HEK293 (cell line): ENCODE results near the gene ZBTB39.
"Not testable (repeated sequence)": the region's sequence is repeated elsewhere in the genome, so short reads cannot be mapped to it uniquely, and the experiment has no call there.

Experiments
- CTCF ChIA-PET: fragments of 350-600 bp; formaldehyde crosslinking; extraction: SDS; loops from one replicate; lab custom pipeline; 2021; ENCODE audit warnings: antibody characterized with exemption; lab: Yijun Ruan, JAX
- POLR2A ChIA-PET: fragments of 300-600 bp; formaldehyde crosslinking; extraction: SDS; loops from one replicate; lab custom pipeline; 2020; ENCODE audit warnings: antibody characterized with exemption, inconsistent platforms; lab: Yijun Ruan, JAX
- H3K27ac ChIP-seq: fragments of 200-500 bp; sonication (Bioruptor generic); 2 replicates; pipeline ENCODE4 v1.5.1; 2014; ENCODE audit warnings: low read depth, low read length, control low read depth, inconsistent platforms; ENCODE audit errors: extremely low read depth
- H3K36me3 ChIP-seq, 2 experiments: fragments of 200-500 bp in 1 of 2; sonication (Bioruptor generic) in 1 of 2; 1 replicate in 1 of 2; 2 replicates in 1 of 2; pipeline ENCODE4 v1.5.1; 2014 to 2017; ENCODE audit warnings: inconsistent platforms in 2 of 2, low read length in 2 of 2; ENCODE audit not compliant: control insufficient read depth in 2 of 2, insufficient read depth in 1 of 2
- H3K4me1 ChIP-seq: fragments of 200-500 bp; sonication (Bioruptor generic); 2 replicates; pipeline ENCODE4 v1.5.1; 2014; ENCODE audit warnings: mild to moderate bottlenecking, low read length, inconsistent platforms; ENCODE audit not compliant: control insufficient read depth, insufficient read depth
- H3K4me3 ChIP-seq: 2 replicates; pipeline ENCODE4 v1.5.1; 2011; ENCODE audit warnings: low read depth, mild to moderate bottlenecking, control low read depth, low read length, moderate library complexity
- H3K9me3 ChIP-seq: fragments of 200-500 bp; sonication (Bioruptor generic); 2 replicates; pipeline ENCODE4 v1.5.1; 2014; ENCODE audit warnings: low read depth, low read length, inconsistent platforms; ENCODE audit not compliant: control insufficient read depth, insufficient read depth
- SP7 ChIP-seq: fragments of 450-650 bp; formaldehyde crosslinking; IDR thresholded peaks from 2 replicates; pipeline ENCODE4 v1.5.1; 2016; ENCODE audit warnings: missing biosample characterization, missing genetic modification characterization
- ZFHX2 ChIP-seq: fragments of 450-650 bp; formaldehyde crosslinking; conservative IDR thresholded peaks from 2 replicates; pipeline ENCODE4 v1.5.1; 2016; ENCODE audit warnings: missing biosample characterization, missing genetic modification characterization
- ZNF138 ChIP-seq: fragments of 450-650 bp; formaldehyde crosslinking; IDR thresholded peaks from 2 replicates; pipeline ENCODE4 v1.5.1; 2016; ENCODE audit warnings: missing biosample characterization, missing genetic modification characterization, borderline replicate concordance
- ZNF146 ChIP-seq: fragments of 450-650 bp; formaldehyde crosslinking; IDR thresholded peaks from 2 replicates; pipeline ENCODE4 v1.5.1; 2016; ENCODE audit warnings: missing biosample characterization, missing genetic modification characterization
- ZNF302 ChIP-seq: fragments of 450-650 bp; formaldehyde crosslinking; IDR thresholded peaks from 2 replicates; pipeline ENCODE4 v1.5.1; 2016; ENCODE audit warnings: missing biosample characterization, missing genetic modification characterization, low read depth
- ZNF501 ChIP-seq: fragments of 450-650 bp; formaldehyde crosslinking; IDR thresholded peaks from 2 replicates; pipeline ENCODE4 v1.5.1; 2016; ENCODE audit warnings: missing biosample characterization, missing genetic modification characterization
- ZNF529 ChIP-seq: fragments of 450-650 bp; formaldehyde crosslinking; IDR thresholded peaks from 2 replicates; pipeline ENCODE4 v1.5.1; 2017; ENCODE audit warnings: missing genetic modification characterization, missing biosample characterization; ENCODE audit not compliant: insufficient replicate concordance
- ZNF544 ChIP-seq: fragments of 450-650 bp; formaldehyde crosslinking; IDR thresholded peaks from 2 replicates; pipeline ENCODE4 v1.5.0; 2017; ENCODE audit warnings: missing biosample characterization, missing genetic modification characterization
- ZNF664 ChIP-seq: fragments of 450-650 bp; formaldehyde crosslinking; IDR thresholded peaks from 2 replicates; pipeline ENCODE4 v1.5.1; 2016; ENCODE audit warnings: missing biosample characterization, missing genetic modification characterization
- ZNF707 ChIP-seq: fragments of 450-650 bp; formaldehyde crosslinking; IDR thresholded peaks from 2 replicates; pipeline ENCODE4 v1.5.1; 2016; ENCODE audit warnings: missing biosample characterization, missing genetic modification characterization
- TF ChIP-seq, protein P1 (sequence below): fragments of 450-650 bp; formaldehyde crosslinking; IDR thresholded peaks from 2 replicates; pipeline ENCODE4 v1.5.1; 2017; ENCODE audit warnings: missing biosample characterization, missing genetic modification characterization
- TF ChIP-seq, protein P2 (sequence below): fragments of 450-650 bp; formaldehyde crosslinking; IDR thresholded peaks from 2 replicates; pipeline ENCODE4 v1.5.1; 2016; ENCODE audit warnings: missing biosample characterization, missing genetic modification characterization, low read depth

ZBTB39 gene

DNA sequence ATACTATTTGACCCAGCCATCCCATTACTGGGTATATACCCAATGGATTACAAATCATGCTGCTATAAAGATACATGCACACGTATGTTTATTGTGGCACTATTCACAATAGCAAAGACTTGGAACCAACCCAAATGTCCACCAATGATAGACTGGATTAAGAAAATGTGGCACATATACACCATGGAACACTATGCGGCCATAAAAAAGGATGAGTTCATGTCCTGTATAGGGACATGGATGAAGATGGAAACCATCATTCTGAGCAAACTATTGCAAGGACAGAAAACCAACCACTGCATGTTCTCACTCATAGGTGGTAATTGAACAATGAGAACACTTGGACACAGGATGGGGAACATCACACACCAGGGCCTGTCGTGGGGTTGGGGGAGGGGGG, 32.1 kb downstream of the ZBTB39 start:
- POLR2A ChIA-PET, CTCF ChIA-PET, H3K27ac ChIP-seq, H3K4me3 ChIP-seq, H3K36me3 ChIP-seq, H3K9me3 ChIP-seq, H3K4me1 ChIP-seq: not testable (repeated sequence)
- peak; percentile 73; the same call in 1 of the 2 replicates for TF ChIP-seq ZNF146

DNA sequence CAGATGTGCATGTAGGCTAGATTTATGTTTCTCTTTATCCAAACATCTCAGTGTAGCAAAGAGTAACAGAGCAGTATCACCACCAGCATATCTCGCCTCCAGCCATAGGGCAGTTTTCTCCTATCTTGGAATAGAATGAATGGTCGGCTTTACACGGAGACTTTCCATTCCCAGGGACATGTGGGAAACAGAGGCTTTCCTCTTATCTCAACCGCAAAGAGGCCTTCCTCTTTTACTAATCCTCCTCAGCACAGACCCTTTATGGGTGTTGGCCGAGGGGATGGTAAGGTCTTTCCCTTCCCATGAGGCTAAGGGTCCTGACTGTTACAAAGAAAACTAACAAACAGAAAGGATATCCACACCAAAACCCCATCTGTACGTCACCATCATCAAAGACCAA, 37.4 kb downstream of the ZBTB39 start:
- POLR2A ChIA-PET, H3K4me1 ChIP-seq, H3K9me3 ChIP-seq, H3K36me3 ChIP-seq, H3K4me3 ChIP-seq, CTCF ChIA-PET, H3K27ac ChIP-seq: not testable (repeated sequence)

DNA sequence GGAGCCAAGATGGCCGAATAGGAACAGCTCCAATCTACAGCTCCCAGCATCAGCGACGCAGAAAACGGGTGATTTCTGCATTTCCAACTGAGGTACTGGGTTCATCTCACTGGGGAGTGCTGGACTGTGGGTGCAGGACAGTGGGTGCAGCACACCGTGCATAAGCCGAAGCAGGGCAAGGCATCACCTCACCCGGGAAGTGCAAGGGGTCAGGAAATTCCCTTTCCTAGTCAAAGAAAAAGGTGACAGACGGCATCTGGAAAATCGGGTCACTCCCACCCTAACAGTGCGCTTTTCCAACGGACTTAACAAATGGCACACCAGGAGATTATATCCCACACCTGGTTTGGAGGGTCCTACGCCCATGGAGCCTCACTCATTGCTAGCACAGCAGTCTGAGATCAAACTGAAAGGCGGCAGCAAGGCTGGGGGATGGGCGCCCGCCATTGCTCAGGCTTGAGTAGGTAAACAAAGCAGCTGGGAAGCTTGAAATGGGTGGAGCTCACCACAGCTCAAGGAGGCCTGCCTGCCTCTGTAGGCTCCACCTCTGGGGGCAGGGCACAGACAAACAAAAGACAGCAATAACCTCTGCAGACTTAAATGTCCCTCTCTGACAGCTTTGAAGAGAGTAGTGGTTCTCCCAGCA, 40.2 kb downstream of the ZBTB39 start:
- H3K36me3 ChIP-seq, CTCF ChIA-PET, H3K4me3 ChIP-seq, H3K9me3 ChIP-seq, H3K4me1 ChIP-seq, H3K27ac ChIP-seq: not testable (repeated sequence)
- POLR2A ChIA-PET, result interaction anchor here (0.6 kb wide), 1 partner anchor 331 kb away, joined by 3 read pairs; no protein-coding TSS in a partner anchor

DNA sequence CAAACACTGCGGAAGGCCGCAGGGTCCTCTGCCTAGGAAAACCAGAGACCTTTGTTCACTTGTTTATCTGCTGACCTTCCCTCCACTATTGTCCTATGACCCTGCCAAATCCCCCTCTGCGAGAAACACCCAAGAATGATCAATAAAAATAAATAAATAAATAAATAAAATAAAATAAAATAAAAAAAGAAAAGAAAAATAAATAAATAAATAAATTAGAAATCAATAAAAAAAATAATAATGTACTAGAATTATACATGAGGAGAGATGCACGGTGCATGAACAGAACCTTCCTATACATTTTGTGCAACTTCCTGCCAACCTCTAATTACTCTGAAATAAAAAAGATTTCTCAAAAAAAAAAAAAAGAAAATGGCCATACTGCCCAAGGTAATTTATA, 41.2 kb downstream of the ZBTB39 start:
- H3K4me1 ChIP-seq, H3K36me3 ChIP-seq, H3K9me3 ChIP-seq, H3K4me3 ChIP-seq, CTCF ChIA-PET, H3K27ac ChIP-seq: not testable (repeated sequence)
- POLR2A ChIA-PET, result interaction anchor here (0.6 kb wide), 1 partner anchor 332 kb away, joined by 3 read pairs; no protein-coding TSS in a partner anchor

DNA sequence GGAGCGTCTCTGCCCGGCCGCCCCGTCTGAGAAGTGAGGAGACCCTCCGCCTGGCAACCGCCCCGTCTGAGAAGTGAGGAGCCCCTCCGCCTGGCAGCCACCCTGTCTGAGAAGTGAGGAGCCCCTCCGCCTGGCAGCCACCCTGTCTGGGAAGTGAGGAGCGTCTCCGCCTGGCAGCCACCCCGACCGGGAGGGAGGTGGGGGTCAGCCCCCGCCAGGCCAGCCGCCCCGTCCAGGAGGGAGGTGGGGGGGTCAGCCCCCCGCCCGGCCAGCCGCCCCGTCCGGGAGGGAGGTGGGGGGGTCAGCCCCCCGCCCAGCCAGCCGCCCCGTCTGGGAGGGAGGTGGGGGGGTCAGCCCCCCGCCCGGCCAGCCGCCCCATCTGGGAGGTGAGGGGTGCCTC, 42.8 kb downstream of the ZBTB39 start:
- H3K4me3 ChIP-seq, H3K9me3 ChIP-seq, H3K4me1 ChIP-seq, H3K27ac ChIP-seq, POLR2A ChIA-PET, H3K36me3 ChIP-seq, CTCF ChIA-PET: not testable (repeated sequence)

DNA sequence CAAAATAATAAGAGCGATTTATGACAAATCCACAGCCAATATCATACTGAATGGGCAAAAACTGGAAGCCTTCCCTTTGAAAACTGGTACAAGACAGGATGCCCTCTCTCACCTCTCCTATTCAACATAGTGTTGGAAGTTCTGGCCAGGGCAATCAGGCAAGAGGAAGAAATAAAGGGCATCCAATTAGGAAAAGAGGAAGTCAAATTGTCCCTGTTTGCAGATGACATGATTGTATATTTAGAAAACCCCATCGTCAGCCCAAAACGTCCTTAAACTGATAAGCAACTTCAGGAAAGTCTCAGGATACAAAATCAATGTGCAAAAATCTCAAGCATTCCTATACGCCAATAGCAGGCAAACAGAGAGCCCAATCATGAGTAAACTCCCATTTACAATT, 44.1 kb downstream of the ZBTB39 start:
- H3K4me3 ChIP-seq, H3K4me1 ChIP-seq, H3K9me3 ChIP-seq, POLR2A ChIA-PET, H3K36me3 ChIP-seq, H3K27ac ChIP-seq: not testable (repeated sequence)
- CTCF ChIA-PET, result interaction anchor here (0.6 kb wide), 1 partner anchor 38 kb away, joined by 4 read pairs; no protein-coding TSS in a partner anchor

DNA sequence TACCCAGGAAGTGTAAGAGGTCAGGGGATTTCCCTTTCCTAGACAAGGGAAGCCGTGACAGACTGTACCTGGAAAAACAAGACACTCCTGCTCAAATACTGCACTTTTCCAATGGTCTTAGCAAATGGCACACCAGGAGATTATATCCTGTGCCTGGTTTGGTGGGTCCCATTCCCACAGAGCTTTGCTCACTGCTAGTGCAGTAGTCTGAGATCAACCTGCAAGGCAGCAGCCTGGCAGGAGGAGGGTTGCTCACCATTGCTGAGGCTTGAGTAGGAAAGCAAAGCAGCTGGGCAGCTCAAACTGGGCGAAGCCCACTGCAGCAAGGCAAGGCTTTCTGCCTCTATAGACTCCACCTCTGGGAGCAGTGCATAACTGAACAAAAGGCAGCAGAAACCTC, 47.9 kb downstream of the ZBTB39 start:
- Histone ChIP-seq H3K4me1 (no peaks in the 10 kb centered on the region), H3K4me3 (no peak overlapping the region), H3K27ac (no peak overlapping the region), H3K9me3 (no peaks in the 10 kb centered on the region), H3K36me3 (no peaks in the 10 kb centered on the region)
- POLR2A ChIA-PET, result no interaction called here
- CTCF ChIA-PET, result no interaction called here
- TF ChIP-seq, protein P1, sequence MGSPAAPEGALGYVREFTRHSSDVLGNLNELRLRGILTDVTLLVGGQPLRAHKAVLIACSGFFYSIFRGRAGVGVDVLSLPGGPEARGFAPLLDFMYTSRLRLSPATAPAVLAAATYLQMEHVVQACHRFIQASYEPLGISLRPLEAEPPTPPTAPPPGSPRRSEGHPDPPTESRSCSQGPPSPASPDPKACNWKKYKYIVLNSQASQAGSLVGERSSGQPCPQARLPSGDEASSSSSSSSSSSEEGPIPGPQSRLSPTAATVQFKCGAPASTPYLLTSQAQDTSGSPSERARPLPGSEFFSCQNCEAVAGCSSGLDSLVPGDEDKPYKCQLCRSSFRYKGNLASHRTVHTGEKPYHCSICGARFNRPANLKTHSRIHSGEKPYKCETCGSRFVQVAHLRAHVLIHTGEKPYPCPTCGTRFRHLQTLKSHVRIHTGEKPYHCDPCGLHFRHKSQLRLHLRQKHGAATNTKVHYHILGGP (tag by site-specific recombination), result no peak
- TF ChIP-seq ZNF138 (no peak), ZNF707 (tag by site-specific recombination) (no peak), SP7 (no peak), ZNF544 (tag by site-specific recombination) (no peak), ZFHX2 (tag by site-specific recombination) (no peak), ZNF529 (tag by site-specific recombination) (no peak), ZNF302 (tag by site-specific recombination) (no peak), ZNF501 (no peak), ZNF664 (tag by site-specific recombination) (no peak)
- TF ChIP-seq, protein P2, sequence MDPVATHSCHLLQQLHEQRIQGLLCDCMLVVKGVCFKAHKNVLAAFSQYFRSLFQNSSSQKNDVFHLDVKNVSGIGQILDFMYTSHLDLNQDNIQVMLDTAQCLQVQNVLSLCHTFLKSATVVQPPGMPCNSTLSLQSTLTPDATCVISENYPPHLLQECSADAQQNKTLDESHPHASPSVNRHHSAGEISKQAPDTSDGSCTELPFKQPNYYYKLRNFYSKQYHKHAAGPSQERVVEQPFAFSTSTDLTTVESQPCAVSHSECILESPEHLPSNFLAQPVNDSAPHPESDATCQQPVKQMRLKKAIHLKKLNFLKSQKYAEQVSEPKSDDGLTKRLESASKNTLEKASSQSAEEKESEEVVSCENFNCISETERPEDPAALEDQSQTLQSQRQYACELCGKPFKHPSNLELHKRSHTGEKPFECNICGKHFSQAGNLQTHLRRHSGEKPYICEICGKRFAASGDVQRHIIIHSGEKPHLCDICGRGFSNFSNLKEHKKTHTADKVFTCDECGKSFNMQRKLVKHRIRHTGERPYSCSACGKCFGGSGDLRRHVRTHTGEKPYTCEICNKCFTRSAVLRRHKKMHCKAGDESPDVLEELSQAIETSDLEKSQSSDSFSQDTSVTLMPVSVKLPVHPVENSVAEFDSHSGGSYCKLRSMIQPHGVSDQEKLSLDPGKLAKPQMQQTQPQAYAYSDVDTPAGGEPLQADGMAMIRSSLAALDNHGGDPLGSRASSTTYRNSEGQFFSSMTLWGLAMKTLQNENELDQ, result no peak
